GM12878 (cell line): Measurements from ENCODE around the gene IL36B. TPM values are rescaled to one million over a fixed set of nuclear protein-coding genes. Genes with fewer than 3 reads are reported as not detected.

ENCODE experiments used
- ATAC-seq: fragments of 200-7000 bp; cut with Tn5 transposase; 3 replicates; pipeline ENCODE4 v1.9.1; 2020; ENCODE audit warnings: mild to moderate bottlenecking, moderate library complexity
- BruUV-seq: library from RNA; stranded (reverse); fragments of 400-500 nt; replicated peaks from 2 replicates; lab custom pipeline; 2021; lab: Mats Ljungman, UMichigan
- CTCF ChIA-PET: fragments of 300-600 bp; sonication (Branson Sonifier 250); formaldehyde crosslinking; extraction: SDS; loops from one replicate; lab custom pipeline; 2021; ENCODE audit warnings: inconsistent platforms; lab: Yijun Ruan, JAX
- POLR2A ChIA-PET: fragments of 350-600 bp; formaldehyde crosslinking; extraction: SDS; loops from one replicate; lab custom pipeline; 2021; ENCODE audit warnings: inconsistent platforms; lab: Charles Lee
- RAD21 ChIA-PET: fragments of 300-600 bp; sonication (Branson Sonifier 250); formaldehyde crosslinking; loops from one replicate; lab custom pipeline; 2023; ENCODE audit warnings: antibody characterized with exemption; ENCODE audit not compliant: unreplicated experiment; lab: Charles Lee
- SMC1A ChIA-PET: fragments of 300-600 bp; sonication (Branson Sonifier 250); formaldehyde crosslinking; loops from one replicate; lab custom pipeline; 2023; ENCODE audit not compliant: unreplicated experiment, uncharacterized antibody; lab: Charles Lee
- DNase-seq: peaks from one replicate; pipeline ENCODE4 v3.0.0-alpha.2; 2011; ENCODE audit warnings: low read depth, low spot score
- FAIRE-seq: peaks from 3 replicates; lab custom pipeline; 2011; peaks lifted over from hg19 to GRCh38; lab: Jason Lieb, UNC
- H2AFZ ChIP-seq: 2 replicates; pipeline ENCODE4 v1.6.0; 2011; ENCODE audit warnings: low read depth, low read length, control low read depth; ENCODE audit not compliant: control insufficient read depth
- H3K27ac ChIP-seq: 2 replicates; pipeline ENCODE4 v1.5.1; 2011; ENCODE audit warnings: control low read depth; ENCODE audit not compliant: control insufficient read depth, insufficient read depth
- H3K27me3 ChIP-seq, 2 experiments: replicated peaks in 1 of 2; 2 replicates each; pipeline versions ENCODE4 v1.6.0 to v1.6.1; 2011; ENCODE audit warnings: low read length in 1 of 2; ENCODE audit not compliant: control insufficient read depth in 2 of 2, insufficient read depth in 2 of 2
- H3K36me3 ChIP-seq, 2 experiments: 2 replicates each; pipeline ENCODE4 v1.5.1; 2011; ENCODE audit warnings: low read length in 1 of 2; ENCODE audit not compliant: control insufficient read depth in 2 of 2, insufficient read depth in 2 of 2
- H3K4me1 ChIP-seq: 2 replicates; pipeline ENCODE4 v1.6.1; 2011; ENCODE audit warnings: mild to moderate bottlenecking, low read length, moderate library complexity, mixed read lengths; ENCODE audit not compliant: control insufficient read depth, insufficient read depth
- H3K4me2 ChIP-seq: 2 replicates; pipeline ENCODE4 v1.6.0; 2011; ENCODE audit warnings: control low read depth; ENCODE audit not compliant: control insufficient read depth, insufficient read depth
- H3K4me3 ChIP-seq: fragments of 200-600 bp; sonication (generic); 2 replicates; pipeline ENCODE4 v1.5.1; 2016
- H3K79me2 ChIP-seq: 2 replicates; pipeline ENCODE4 v1.6.0; 2011; ENCODE audit warnings: low read length; ENCODE audit not compliant: control insufficient read depth, insufficient read depth
- H3K9ac ChIP-seq: 2 replicates; pipeline ENCODE4 v1.8.0; 2011; ENCODE audit warnings: low read length, control low read depth, mixed read lengths; ENCODE audit not compliant: control insufficient read depth, insufficient read depth
- H3K9me3 ChIP-seq: replicated peaks from 3 replicates; pipeline ENCODE4 v1.5.1; 2011; ENCODE audit warnings: mild to moderate bottlenecking, low read length; ENCODE audit not compliant: control insufficient read depth, insufficient read depth
- H4K20me1 ChIP-seq: 2 replicates; pipeline ENCODE4 v1.6.0; 2011; ENCODE audit not compliant: control insufficient read depth, insufficient read depth
- CREB1 ChIP-seq: IDR thresholded peaks from 2 replicates; pipeline ENCODE4 v1.6.1; 2012; ENCODE audit warnings: low read depth, mild to moderate bottlenecking, inconsistent platforms
- ELK1 ChIP-seq: IDR thresholded peaks from 2 replicates; pipeline ENCODE4 v1.6.1; 2012; ENCODE audit warnings: low read depth, low read length, improper control_type of control experiment
- HSF1 ChIP-seq: fragments of 150-350 bp; IDR thresholded peaks from 2 replicates; pipeline ENCODE4 v1.6.1; 2014; ENCODE audit warnings: mild to moderate bottlenecking, low read depth, low read length
- RUNX3 ChIP-seq: IDR thresholded peaks from 2 replicates; pipeline ENCODE4 v1.6.1; 2012; ENCODE audit warnings: low read length, inconsistent platforms
- WGBS: methylation state at CpG from one replicate; pipeline ENCODE4 v1.1.6; 2016; ENCODE audit warnings: low lambda C conversion rate; ENCODE audit not compliant: insufficient replicate concordance, insufficient coverage; ENCODE audit errors: missing lambda C conversion rate; 5-methylcytosine and 5-hydroxymethylcytosine counted together
- in situ Hi-C: fragments of 300-500 bp; cut with MboI; formaldehyde crosslinking; loops from 9 replicates; pipeline ENCODE4 v1.14.3; 2018; ENCODE audit warnings: mixed read lengths
- intact Hi-C: fragments of 100-400 bp; cut with micrococcal nuclease; formaldehyde crosslinking; loops from one replicate; pipeline ENCODE4 v1.14.2; 2022; ENCODE audit not compliant: unreplicated experiment
- polyA plus RNA-seq, 11 experiments: library from polyadenylated mRNA; depleted of rRNA in 4 of 11; unstranded in 6 of 11; stranded (reverse) in 5 of 11; fragments of >200 nt; fragmentation: Nextera tagmentation in 4 of 11; fragmentation: Illumina TruSeq in 1 of 11; extraction: Ambion mirVana in 4 of 11; extraction: Trizol in 1 of 11; gene quantifications; 1 replicate in 1 of 11; 2 replicates in 10 of 11; pipeline versions ENCODE4 v1.2.1 to v1.2.3, GENCODE V29; 2011 to 2016; ENCODE audit warnings: inconsistent platforms in 2 of 11, missing spikeins in 2 of 11, low read depth in 1 of 11
- total RNA-seq, 4 experiments: library from RNA; depleted of rRNA in 3 of 4; stranded (reverse); fragments of >200 nt in 3 of 4; fragmentation: Illumina TruSeq in 1 of 4; extraction: Trizol in 1 of 4; gene quantifications; 2 replicates each; pipeline versions ENCODE4 v1.2.1 to v1.2.3, GENCODE V29; 2013 to 2021

Gene IL36B
- total and polyA plus RNA-seq, 10 of the 15 experiments (the other 5 are each of a cell fraction or from before 2014, with no cell fraction given) = not detected

GRCh38 chr2:112996635-112997034 is 56.0 kb downstream of the IL36B start:
- ChIA-PET RAD21 (no interaction called here), POLR2A (no interaction called here)
- Histone ChIP-seq H3K4me1 (no peaks in the 10 kb centered on the region), H3K9ac (no peak overlapping the region), H3K27me3 (no peaks in the 10 kb centered on the region), H3K9me3 (no peaks in the 10 kb centered on the region; the same call in 1 of the 3 replicates), H3K4me2 (no peak overlapping the region), H4K20me1 (no peaks in the 10 kb centered on the region)
- 1% methylated on average over 6 of the region's 6 CpGs for WGBS
- no peak for FAIRE-seq
- BruUV-seq = no TSS peak
- intact Hi-C loops = no loop called here
- no peak for TF ChIP-seq CREB1
- TF ChIP-seq RUNX3 = peak; percentile 68
- no peak for TF ChIP-seq ELK1
- TF ChIP-seq HSF1 = no peak
- TF ChIP-seq, all 136 proteins: peak for 1
- DNase-seq = no peak
- ATAC-seq = peak; percentile 36; the same call in 2 of the 3 replicates
- CTCF ChIA-PET = no interaction called here
- Histone ChIP-seq H2AFZ (no peak overlapping the region; the same call in 1 of the 2 replicates), H3K36me3 (no peaks in the 10 kb centered on the region), H3K4me3 (no peak overlapping the region), H3K27ac (no peak overlapping the region), H3K79me2 (no peaks in the 10 kb centered on the region)
- in situ Hi-C loops = no loop called here
- SMC1A ChIA-PET = interaction anchor here (0.9 kb wide), 1 partner anchor 8 kb away, joined by 3 read pairs; no protein-coding TSS in a partner anchor
